ENCODE measurements around the gene PALD1. TPM values are rescaled to one million over a fixed set of nuclear protein-coding genes. Genes with fewer than 3 reads are reported as not detected.

Gene PALD1
- total RNA-seq, 1 experiment from 2014 or later: not detected

GRCh38 chr10:70534281-70534680 is 55.7 kb downstream of the PALD1 start:
- Histone ChIP-seq H3K27ac (no peak overlapping the region), H3K9me3 (replicated peaks) (no peaks in the 10 kb centered on the region), H3K27me3 (replicated peaks) (peaks cover 5% of the 10 kb centered on the region; the same call in 1 of the 2 replicates), H3K36me3 (no peaks in the 10 kb centered on the region), H3K4me3 (no peak overlapping the region), H3K4me1 (replicated peaks) (no peaks in the 10 kb centered on the region)
- DNase-seq (ENCODE audit: low read depth in 1 of 2, low spot score in 2 of 2): no peak

DNA sequence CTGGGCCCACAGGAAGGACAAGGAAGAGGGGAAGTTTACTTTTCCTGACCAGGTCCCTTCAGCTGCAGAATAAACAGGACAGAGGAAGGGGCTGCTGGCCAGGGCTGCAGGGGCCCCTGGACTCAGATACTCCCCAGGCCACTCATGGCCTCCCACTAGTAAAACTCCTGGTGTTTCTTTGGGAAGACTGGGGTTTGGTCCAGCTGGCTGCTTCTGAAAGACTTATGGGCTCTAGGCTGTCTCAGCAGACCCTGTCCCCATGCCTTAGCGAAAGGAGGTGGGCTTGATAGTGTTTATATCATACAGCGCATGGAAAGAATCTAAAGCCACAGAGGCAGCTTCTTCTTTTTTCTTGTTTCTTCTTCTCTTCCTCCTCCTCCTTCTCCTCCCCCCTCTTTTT is 56.4 kb downstream of the PALD1 start:
- peaks cover 5% of the 10 kb centered on the region; the same call in 1 of the 2 replicates for H3K27me3 ChIP-seq (replicated peaks)
- H3K4me3 ChIP-seq: no peak overlapping the region
- DNase-seq (ENCODE audit: low read depth in 1 of 2, low spot score in 2 of 2): no peak
- no peaks in the 10 kb centered on the region for H3K36me3 ChIP-seq
- no peaks in the 10 kb centered on the region for H3K9me3 ChIP-seq (replicated peaks)
- H3K4me1 ChIP-seq (replicated peaks): no peaks in the 10 kb centered on the region
- no peak overlapping the region for H3K27ac ChIP-seq

GRCh38 chr10:70535451-70535850 is 56.9 kb downstream of the PALD1 start:
- peaks cover 5% of the 10 kb centered on the region; the same call in 1 of the 2 replicates for H3K27me3 ChIP-seq (replicated peaks)
- no peaks in the 10 kb centered on the region for H3K36me3 ChIP-seq

GRCh38 chr10:70536196-70536861 is 57.8 kb downstream of the PALD1 start:
- Histone ChIP-seq H3K27me3 (replicated peaks) (peaks cover 5% of the 10 kb centered on the region; the same call in 1 of the 2 replicates), H3K4me1 (replicated peaks) (no peaks in the 10 kb centered on the region), H3K9me3 (replicated peaks) (no peaks in the 10 kb centered on the region), H3K36me3 (no peaks in the 10 kb centered on the region), H3K4me3 (no peak overlapping the region), H3K27ac (no peak overlapping the region)
- DNase-seq (ENCODE audit: low read depth in 1 of 2, low spot score in 2 of 2): no peak

More at GRCh38 chr10:70535451-70535850, 56.9 kb downstream of the PALD1 start:
- no peak overlapping the region for H3K4me3 ChIP-seq
- no peak for DNase-seq (ENCODE audit: low read depth in 1 of 2, low spot score in 2 of 2)
- no peaks in the 10 kb centered on the region for H3K9me3 ChIP-seq (replicated peaks)
- H3K4me1 ChIP-seq (replicated peaks): no peaks in the 10 kb centered on the region
- H3K27ac ChIP-seq: no peak overlapping the region

DNA sequence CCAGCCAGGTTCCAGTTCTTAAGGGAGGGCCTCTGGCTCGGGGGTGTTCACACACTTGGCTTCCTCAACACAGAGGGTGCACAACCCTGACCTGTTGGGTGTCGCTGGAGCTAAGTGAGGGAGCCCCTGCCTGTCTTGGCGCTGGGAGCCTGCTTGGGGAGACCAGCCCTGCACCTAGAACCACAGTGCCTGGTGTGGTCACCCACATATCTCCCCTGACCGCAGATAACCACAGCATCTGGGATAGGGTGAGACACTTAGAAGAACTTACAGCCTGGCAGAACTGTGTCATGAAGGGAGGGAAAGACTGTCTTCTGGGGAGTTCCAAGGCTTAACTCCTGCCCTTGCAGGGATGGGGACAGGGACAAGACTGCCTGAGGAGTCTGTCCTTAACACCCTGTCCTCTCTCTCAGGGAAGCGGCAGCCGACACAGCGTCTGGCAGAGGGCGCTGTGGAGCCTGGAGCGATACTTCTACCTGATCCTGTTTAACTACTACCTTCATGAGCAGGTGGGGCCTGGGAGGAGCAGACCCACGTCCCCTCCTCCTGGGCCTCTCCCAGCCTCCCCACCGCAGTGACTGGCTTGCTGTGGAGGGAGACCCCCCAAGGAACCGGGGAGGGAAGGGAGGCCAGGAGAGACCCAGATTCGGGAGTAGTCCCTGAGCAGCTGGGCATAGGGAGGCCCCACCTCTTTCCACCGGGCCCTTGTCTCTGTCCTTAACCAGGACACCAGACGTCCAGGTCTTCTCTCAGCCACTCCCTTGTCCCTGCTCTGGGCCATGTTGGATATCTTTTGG is 59.0 kb downstream of the PALD1 start:
- Histone ChIP-seq H3K4me1 (replicated peaks) (no peaks in the 10 kb centered on the region), H3K4me3 (no peak overlapping the region), H3K36me3 (no peaks in the 10 kb centered on the region), H3K27me3 (replicated peaks) (peaks cover 5% of the 10 kb centered on the region; the same call in 1 of the 2 replicates), H3K9me3 (replicated peaks) (no peaks in the 10 kb centered on the region), H3K27ac (no peak overlapping the region)
- no peak for DNase-seq (ENCODE audit: low read depth in 1 of 2, low spot score in 2 of 2)

GRCh38 chr10:70538195-70538520 is 59.6 kb downstream of the PALD1 start:
- no peak for DNase-seq (ENCODE audit: low read depth in 1 of 2, low spot score in 2 of 2)
- H3K4me3 ChIP-seq: no peak overlapping the region
- peaks cover 5% of the 10 kb centered on the region; the same call in 1 of the 2 replicates for H3K27me3 ChIP-seq (replicated peaks)
- no peak overlapping the region for H3K27ac ChIP-seq
- H3K9me3 ChIP-seq (replicated peaks): no peaks in the 10 kb centered on the region
- no peaks in the 10 kb centered on the region for H3K36me3 ChIP-seq
- no peaks in the 10 kb centered on the region for H3K4me1 ChIP-seq (replicated peaks)

DNA sequence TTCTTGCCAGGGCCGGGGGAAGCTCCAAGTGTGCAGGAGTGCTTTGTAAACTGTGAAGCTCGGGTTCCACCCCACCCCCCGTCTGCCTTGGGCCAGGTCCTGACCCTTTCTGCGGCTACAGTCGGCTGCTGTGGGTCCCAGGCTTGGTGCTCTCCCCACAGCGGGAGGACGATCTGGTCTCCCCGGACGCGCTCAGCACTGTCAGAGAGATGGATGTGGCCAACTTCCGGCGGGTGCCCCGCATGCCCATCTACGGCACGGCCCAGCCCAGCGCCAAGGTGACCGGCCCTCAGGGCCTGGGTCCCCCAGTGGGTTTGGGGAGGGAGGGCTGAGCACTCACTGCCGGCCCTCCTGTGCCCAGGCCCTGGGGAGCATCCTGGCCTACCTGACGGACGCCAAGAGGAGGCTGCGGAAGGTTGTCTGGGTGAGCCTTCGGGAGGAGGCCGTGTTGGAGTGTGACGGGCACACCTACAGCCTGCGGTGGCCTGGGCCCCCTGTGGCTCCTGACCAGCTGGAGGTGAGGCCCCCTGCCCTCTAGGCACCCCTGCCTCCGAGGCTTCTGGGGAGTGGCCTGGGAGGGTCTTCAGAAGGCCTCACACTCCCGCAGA is 60.3 kb downstream of the PALD1 start:
- Histone ChIP-seq H3K27me3 (replicated peaks) (peaks cover 5% of the 10 kb centered on the region; the same call in 1 of the 2 replicates), H3K4me1 (replicated peaks) (no peaks in the 10 kb centered on the region), H3K36me3 (no peaks in the 10 kb centered on the region), H3K27ac (no peak overlapping the region), H3K4me3 (no peak overlapping the region), H3K9me3 (replicated peaks) (no peaks in the 10 kb centered on the region)
- no peak for DNase-seq (ENCODE audit: low read depth in 1 of 2, low spot score in 2 of 2)

DNA sequence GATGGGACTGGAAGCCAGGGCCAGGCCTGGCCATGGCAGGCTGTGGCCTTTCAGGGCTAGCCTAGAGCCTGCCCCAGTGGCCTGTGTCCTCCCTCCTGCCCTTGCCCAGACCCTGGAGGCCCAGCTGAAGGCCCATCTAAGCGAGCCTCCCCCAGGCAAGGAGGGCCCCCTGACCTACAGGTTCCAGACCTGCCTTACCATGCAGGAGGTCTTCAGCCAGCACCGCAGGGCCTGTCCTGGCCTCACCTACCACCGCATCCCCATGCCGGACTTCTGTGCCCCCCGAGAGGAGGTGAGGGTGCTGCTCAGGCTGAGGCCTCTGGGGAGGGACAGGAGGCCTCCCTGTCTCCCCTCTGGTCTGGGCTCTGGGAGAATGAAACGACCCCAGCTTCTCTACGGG is 60.9 kb downstream of the PALD1 start:
- no peak overlapping the region for H3K27ac ChIP-seq
- DNase-seq (ENCODE audit: low read depth in 1 of 2, low spot score in 2 of 2): no peak
- peaks cover 5% of the 10 kb centered on the region; the same call in 1 of the 2 replicates for H3K27me3 ChIP-seq (replicated peaks)
- H3K9me3 ChIP-seq (replicated peaks): no peaks in the 10 kb centered on the region
- H3K4me3 ChIP-seq: no peak overlapping the region
- H3K36me3 ChIP-seq: no peaks in the 10 kb centered on the region
- H3K4me1 ChIP-seq (replicated peaks): no peaks in the 10 kb centered on the region

- Histone ChIP-seq H3K27me3 (replicated peaks) (peaks cover 5% of the 10 kb centered on the region; the same call in 1 of the 2 replicates), H3K9me3 (replicated peaks) (no peaks in the 10 kb centered on the region), H3K36me3 (no peaks in the 10 kb centered on the region), H3K27ac (no peak overlapping the region), H3K4me1 (replicated peaks) (no peaks in the 10 kb centered on the region), H3K4me3 (no peak overlapping the region)
- DNase-seq (ENCODE audit: low read depth in 1 of 2, low spot score in 2 of 2): no peak
Observed at GRCh38 chr10:70540089-70540788, 61.7 kb downstream of the PALD1 start.

GRCh38 chr10:70540789-70541360 is 62.3 kb downstream of the PALD1 start:
- Histone ChIP-seq H3K4me3 (no peak overlapping the region), H3K27me3 (replicated peaks) (peaks cover 5% of the 10 kb centered on the region; the same call in 1 of the 2 replicates), H3K9me3 (replicated peaks) (no peaks in the 10 kb centered on the region), H3K27ac (no peak overlapping the region), H3K36me3 (no peaks in the 10 kb centered on the region), H3K4me1 (replicated peaks) (no peaks in the 10 kb centered on the region)
- DNase-seq (ENCODE audit: low read depth in 1 of 2, low spot score in 2 of 2): no peak

DNA sequence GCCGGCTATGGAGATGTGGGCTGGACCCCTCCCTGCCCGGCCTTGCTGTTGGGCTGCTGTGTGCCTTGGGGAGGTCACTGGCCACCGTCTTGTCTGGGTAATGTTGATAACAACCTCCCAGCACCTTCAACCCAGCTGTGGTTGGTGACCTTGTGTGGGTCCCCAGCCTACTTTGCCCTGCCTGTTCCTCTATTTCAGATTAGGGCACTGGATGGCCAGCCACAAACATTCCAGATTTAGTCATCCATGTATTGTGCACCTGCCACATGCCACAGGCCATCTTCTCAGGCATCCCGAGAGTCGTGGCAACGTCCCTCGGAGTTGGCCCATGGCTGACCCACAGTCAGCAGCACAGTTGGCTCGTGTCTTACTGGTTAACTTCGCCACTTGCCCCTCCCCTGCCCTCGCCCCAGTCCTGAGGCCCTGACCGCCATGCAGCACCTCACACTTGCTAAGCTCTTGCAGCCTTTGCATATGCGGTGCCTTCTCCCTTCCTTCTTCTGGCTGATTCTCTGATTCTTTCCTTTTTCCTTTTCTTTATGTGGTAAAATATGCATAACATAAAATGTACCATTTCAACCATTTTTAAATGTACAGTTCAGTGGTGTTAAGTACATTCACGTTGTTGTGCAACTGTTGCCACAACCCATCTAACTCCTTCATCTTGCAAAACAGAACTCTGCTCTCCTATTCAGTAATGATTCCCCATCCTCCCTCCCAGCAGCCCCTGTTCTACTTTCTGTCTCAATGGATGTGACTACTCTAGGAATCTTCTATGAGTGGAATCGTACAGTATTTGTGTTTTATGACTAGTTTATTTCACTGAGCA is 63.4 kb downstream of the PALD1 start:
- H3K36me3 ChIP-seq: no peaks in the 10 kb centered on the region
- no peaks in the 10 kb centered on the region for H3K4me1 ChIP-seq (replicated peaks)
- DNase-seq (ENCODE audit: low read depth in 1 of 2, low spot score in 2 of 2): no peak
- H3K27me3 ChIP-seq (replicated peaks): no peaks in the 10 kb centered on the region; the same call in 1 of the 2 replicates
- H3K4me3 ChIP-seq: no peak overlapping the region
- H3K9me3 ChIP-seq (replicated peaks): no peaks in the 10 kb centered on the region
- H3K27ac ChIP-seq: no peak overlapping the region

DNA sequence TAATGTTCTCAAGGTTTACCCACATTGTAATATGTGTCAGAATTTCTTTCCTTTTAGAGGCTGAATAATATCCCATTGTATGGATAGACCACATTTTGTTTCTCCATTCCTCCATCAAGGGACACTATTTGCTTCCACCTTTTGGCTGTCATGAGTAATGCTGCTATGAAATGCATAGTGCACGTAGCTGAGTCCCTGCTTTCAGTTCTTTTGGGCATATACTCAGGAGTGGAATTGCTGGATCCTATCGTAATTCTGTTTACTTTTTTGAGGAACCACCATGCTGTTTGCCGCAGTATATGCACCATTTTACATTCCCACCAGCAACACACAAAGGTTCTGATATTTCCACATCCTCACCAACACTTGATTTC is 64.0 kb downstream of the PALD1 start:
- Histone ChIP-seq H3K27ac (no peak overlapping the region), H3K9me3 (replicated peaks) (no peaks in the 10 kb centered on the region), H3K27me3 (replicated peaks) (no peaks in the 10 kb centered on the region; the same call in 1 of the 2 replicates), H3K4me1 (replicated peaks) (no peaks in the 10 kb centered on the region), H3K36me3 (no peaks in the 10 kb centered on the region), H3K4me3 (no peak overlapping the region)
- DNase-seq (ENCODE audit: low read depth in 1 of 2, low spot score in 2 of 2): no peak

- H3K27me3 ChIP-seq (replicated peaks): no peaks in the 10 kb centered on the region; the same call in 1 of the 2 replicates
- no peak for DNase-seq (ENCODE audit: low read depth in 1 of 2, low spot score in 2 of 2)
- no peak overlapping the region for H3K27ac ChIP-seq
- no peaks in the 10 kb centered on the region for H3K9me3 ChIP-seq (replicated peaks)
- H3K36me3 ChIP-seq: no peaks in the 10 kb centered on the region
- no peak overlapping the region for H3K4me3 ChIP-seq
- H3K4me1 ChIP-seq (replicated peaks): no peaks in the 10 kb centered on the region
Observed at GRCh38 chr10:70543911-70544310, 65.3 kb downstream of the PALD1 start.

All from SJSA1 (cell line).